Activated CD8-positive, alpha-beta memory T cell treated with anti-CD3 and anti-CD28 coated beads for 36 hours (primary cell): ENCODE data around the gene GNPTG. TPM values are rescaled to one million over a fixed set of nuclear protein-coding genes. Genes with fewer than 3 reads are reported as not detected.

Experiments
- CTCF ChIA-PET: fragments of 350-600 bp; sonication (Branson Sonifier 250); formaldehyde crosslinking; loops from one replicate; lab custom pipeline; 2021; ENCODE audit warnings: antibody characterized with exemption; lab: Charles Lee
- POLR2A ChIA-PET: fragments of 350-600 bp; sonication (Branson Sonifier 250); formaldehyde crosslinking; loops from one replicate; lab custom pipeline; 2021; ENCODE audit warnings: antibody characterized with exemption; lab: Charles Lee
- total RNA-seq, 2 experiments: library from RNA; stranded (reverse); gene quantifications; one replicate each; pipeline ENCODE4 v1.2.3, GENCODE V29; 2021

GNPTG gene
- total RNA-seq, 2 experiments from 2014 or later, result 25.7 to 26.1 TPM

GRCh38 chr16:1354815-1355540 lies 3.2 kb downstream of the GNPTG start:
- POLR2A ChIA-PET, result no interaction called here

GRCh38 chr16:1355591-1355990 lies 3.9 kb downstream of the GNPTG start:
- ChIA-PET CTCF (no interaction called here), POLR2A (no interaction called here)

More at GRCh38 chr16:1354815-1355540, 3.2 kb downstream of the GNPTG start:
- CTCF ChIA-PET, result no interaction called here

- POLR2A ChIA-PET, result no interaction called here
- CTCF ChIA-PET, result no interaction called here
Measured at GRCh38 chr16:1356061-1356900, 4.5 kb downstream of the GNPTG start.

- CTCF ChIA-PET, result interaction anchor here (0.8 kb wide), 1 partner anchor 24 kb away, joined by 3 read pairs; the partner anchor contains the start of gene BAIAP3
- POLR2A ChIA-PET, result interaction anchor here (0.6 kb wide), 1 partner anchor 12 kb away, joined by 3 read pairs; no protein-coding TSS in a partner anchor
Measured at GRCh38 chr16:1357906-1358566, 6.3 kb downstream of the GNPTG start.

- CTCF ChIA-PET, result interaction anchor here (0.6 to 3.2 kb wide), 3 partner anchors 9 to 19 kb away, joined by 3 to 25 read pairs (median 6); no protein-coding TSS in a partner anchor
- POLR2A ChIA-PET, result interaction anchor here (0.7 kb wide), 1 partner anchor 243 kb away, joined by 4 read pairs; no protein-coding TSS in a partner anchor
Measured at GRCh38 chr16:1361685-1362360, 10.1 kb downstream of the GNPTG start.

- ChIA-PET CTCF (interaction anchor here (0.8 to 3.2 kb wide), 11 partner anchors 10 to 361 kb away, joined by 3 to 25 read pairs (median 3); no protein-coding TSS in a partner anchor), POLR2A (no interaction called here)
Measured at GRCh38 chr16:1362807-1363206, 11.1 kb downstream of the GNPTG start.

GRCh38 chr16:1363501-1364041 lies 11.8 kb downstream of the GNPTG start:
- CTCF ChIA-PET, result interaction anchor here (0.6 to 3.2 kb wide), 18 partner anchors 11 to 360 kb away, joined by 3 to 25 read pairs (median 4); partner anchors contain the start of genes BAIAP3 and UQCC4
- POLR2A ChIA-PET, result interaction anchor here (1.3 kb wide), 1 partner anchor 13 kb away, joined by 3 read pairs; no protein-coding TSS in a partner anchor

GRCh38 chr16:1364510-1364909 lies 12.8 kb downstream of the GNPTG start:
- ChIA-PET CTCF (interaction anchor here (0.6 to 3.2 kb wide), 12 partner anchors 10 to 129 kb away, joined by 3 to 25 read pairs (median 4); partner anchors contain the start of genes BAIAP3 and UQCC4), POLR2A (interaction anchor here (1.3 kb wide), 1 partner anchor 12 kb away, joined by 3 read pairs; no protein-coding TSS in a partner anchor)

GRCh38 chr16:1366060-1366711 lies 14.5 kb downstream of the GNPTG start:
- POLR2A ChIA-PET, result interaction anchor here (0.6 to 1.0 kb wide), 2 partner anchors 13 to 110 kb away, joined by 3 to 6 read pairs; no protein-coding TSS in a partner anchor
- CTCF ChIA-PET, result interaction anchor here (0.7 kb wide), 1 partner anchor 12 kb away, joined by 3 read pairs; no protein-coding TSS in a partner anchor

- ChIA-PET CTCF (no interaction called here), POLR2A (interaction anchor here (0.6 to 1.0 kb wide), 2 partner anchors 12 to 110 kb away, joined by 3 to 6 read pairs; no protein-coding TSS in a partner anchor)
Measured at GRCh38 chr16:1366712-1367299, 15.1 kb downstream of the GNPTG start.

GRCh38 chr16:1367486-1368174 lies 15.9 kb downstream of the GNPTG start:
- ChIA-PET POLR2A (no interaction called here), CTCF (interaction anchor here (0.6 kb wide), 1 partner anchor 79 kb away, joined by 3 read pairs; no protein-coding TSS in a partner anchor)

- CTCF ChIA-PET, result interaction anchor here (0.7 kb wide), 2 partner anchors 9 to 49 kb away, joined by 3 read pairs; partner anchors contain the start of gene UQCC4
- POLR2A ChIA-PET, result no interaction called here
Measured at GRCh38 chr16:1371054-1371978, 19.6 kb downstream of the GNPTG start.

- CTCF ChIA-PET, result interaction anchor here (0.7 kb wide), 1 partner anchor 48 kb away, joined by 3 read pairs; the partner anchor contains the start of gene UQCC4
- POLR2A ChIA-PET, result no interaction called here
Measured at GRCh38 chr16:1372292-1372950, 20.7 kb downstream of the GNPTG start.

- CTCF ChIA-PET, result interaction anchor here (0.9 kb wide), 1 partner anchor 11 kb away, joined by 4 read pairs; no protein-coding TSS in a partner anchor
- POLR2A ChIA-PET, result no interaction called here
Measured at GRCh38 chr16:1374418-1375297, 22.9 kb downstream of the GNPTG start.
